Measurements from ENCODE around the gene ASPSCR1. TPM values are rescaled to one million over a fixed set of nuclear protein-coding genes. Genes with fewer than 3 reads are reported as not detected.

Gene ASPSCR1
- total and polyA plus RNA-seq, 2 of the 13 experiments (the other 11 are each of a cell fraction or from before 2014, with no cell fraction given) = 274 to 314 TPM

- TF ChIP-seq LRRFIP1 (CRISPR knock-in tag; conservative IDR thresholded peaks at IDR 0.05) (no peak), KAT7 (CRISPR knock-in tag; IDR thresholded peaks at IDR 0.05; ENCODE audit: borderline replicate concordance) (peak; percentile 20), JUN (CRISPR knock-in tag; IDR thresholded peaks at IDR 0.05) (peak; percentile 11; the same call in 1 of the 2 replicates), ZNF20 (CRISPR knock-in tag; IDR thresholded peaks at IDR 0.05) (no peak), ZBTB37 (CRISPR knock-in tag; IDR thresholded peaks at IDR 0.05) (0 out of 2 replicates have a peak, but pooled peaks have one; percentile 21), TFAP4 (IDR thresholded peaks at IDR 0.05; ENCODE audit: borderline replicate concordance, low read depth) (peak; percentile 94), HHEX (CRISPR knock-in tag; IDR thresholded peaks at IDR 0.05) (peak; percentile 62; the same call in 1 of the 2 replicates), FOXC1 (CRISPR knock-in tag; IDR thresholded peaks at IDR 0.05; ENCODE audit: borderline replicate concordance) (peak; percentile 68; the same call in 1 of the 2 replicates), ZNF724P (CRISPR knock-in tag; IDR thresholded peaks at IDR 0.05; ENCODE audit: borderline replicate concordance) (no peak), ZNF138 (CRISPR knock-in tag; IDR thresholded peaks at IDR 0.05; ENCODE audit: low read depth) (no peak), ZNF841 (CRISPR knock-in tag; IDR thresholded peaks at IDR 0.05; ENCODE audit: borderline replicate concordance) (peak; percentile 12; the same call in 1 of the 2 replicates), FLYWCH1 (CRISPR knock-in tag; IDR thresholded peaks at IDR 0.05) (no peak), HNF4A (CRISPR knock-in tag; IDR thresholded peaks at IDR 0.05) (peak; percentile 29), SNAPC2 (CRISPR knock-in tag; IDR thresholded peaks at IDR 0.05) (no peak; the same call in 1 of the 2 replicates), FOXJ3 (CRISPR knock-in tag; IDR thresholded peaks at IDR 0.05; ENCODE audit: borderline replicate concordance) (no peak), GMEB1 (CRISPR knock-in tag; IDR thresholded peaks at IDR 0.05; ENCODE audit: borderline replicate concordance) (no peak; the same call in 1 of the 2 replicates), ATRX (CRISPR knock-in tag; IDR thresholded peaks at IDR 0.05; ENCODE audit: borderline replicate concordance) (no peak), EEA1 (CRISPR knock-in tag; IDR thresholded peaks at IDR 0.05; ENCODE audit: borderline replicate concordance) (no peak), ZNF460 (CRISPR knock-in tag; IDR thresholded peaks at IDR 0.05; ENCODE audit: borderline replicate concordance) (no peak; the same call in 1 of the 2 replicates), RNF2 (conservative IDR thresholded peaks at IDR 0.05; ENCODE audit: low read depth) (no peak), CENPT (CRISPR knock-in tag; IDR thresholded peaks at IDR 0.05; ENCODE audit: low read depth) (no peak)
Observed at GRCh38 chr17:81999976-82000802, 22.8 kb downstream of the ASPSCR1 start (continued).
